ENCODE measurements around the gene TTI1. TPM values are rescaled to one million over a fixed set of nuclear protein-coding genes. Genes with fewer than 3 reads are reported as not detected.

The TTI1 gene
- total and polyA plus RNA-seq, 2 experiments from 2014 or later, result 17.8 to 56.4 TPM

DNA sequence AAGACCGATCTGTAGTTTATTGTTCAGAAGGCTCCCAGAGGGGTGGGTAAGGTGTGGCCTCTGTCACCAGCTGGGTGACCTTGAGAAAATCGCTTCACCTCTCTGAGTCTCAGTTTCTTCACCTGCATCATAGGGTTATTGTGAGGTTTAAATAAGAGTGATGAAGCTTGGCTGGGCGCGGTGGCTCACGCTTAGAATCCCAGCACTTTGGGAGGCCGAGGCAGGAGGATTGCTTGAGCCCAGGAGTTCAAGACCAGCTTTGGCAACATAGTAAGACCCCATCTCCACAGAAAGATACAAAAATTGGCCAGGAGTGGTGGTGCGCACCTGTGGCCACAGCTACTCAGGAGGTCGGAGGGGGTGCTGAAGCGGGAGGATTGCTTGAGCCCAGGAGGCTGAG is 94.3 kb downstream of the TTI1 start:
- H3K27ac Mint-ChIP-seq, result no peak overlapping the region
- ATAC-seq, result no peak
- Histone ChIP-seq H3K79me2 (replicated peaks; ENCODE audit: insufficient read depth) (no peaks in the 10 kb centered on the region), H3K27ac (ENCODE audit: low read depth) (no peak overlapping the region), H3K4me3 (no peak overlapping the region), H3K36me3 (ENCODE audit: insufficient read depth) (no peaks in the 10 kb centered on the region), H2AFZ (no peak overlapping the region), H3K9me2 (ENCODE audit: insufficient read depth) (no peaks in the 10 kb centered on the region), H3F3A (replicated peaks; ENCODE audit: low read depth) (no peaks in the 10 kb centered on the region), H3K4me2 (no peak overlapping the region), H3K4me1 (ENCODE audit: insufficient read depth) (peaks cover 5% of the 10 kb centered on the region; the same call in 1 of the 2 replicates), H3K27me3 (ENCODE audit: insufficient read depth) (no peaks in the 10 kb centered on the region), H4K20me1 (replicated peaks; ENCODE audit: insufficient read depth) (no peaks in the 10 kb centered on the region)
- no peaks in the 10 kb centered on the region for H3K36me3 Mint-ChIP-seq (ENCODE audit: low read depth)
- no peak for TF ChIP-seq STAT1 (IDR thresholded peaks at IDR 0.05; ENCODE audit: unreplicated experiment)
- TF ChIP-seq, protein P1, sequence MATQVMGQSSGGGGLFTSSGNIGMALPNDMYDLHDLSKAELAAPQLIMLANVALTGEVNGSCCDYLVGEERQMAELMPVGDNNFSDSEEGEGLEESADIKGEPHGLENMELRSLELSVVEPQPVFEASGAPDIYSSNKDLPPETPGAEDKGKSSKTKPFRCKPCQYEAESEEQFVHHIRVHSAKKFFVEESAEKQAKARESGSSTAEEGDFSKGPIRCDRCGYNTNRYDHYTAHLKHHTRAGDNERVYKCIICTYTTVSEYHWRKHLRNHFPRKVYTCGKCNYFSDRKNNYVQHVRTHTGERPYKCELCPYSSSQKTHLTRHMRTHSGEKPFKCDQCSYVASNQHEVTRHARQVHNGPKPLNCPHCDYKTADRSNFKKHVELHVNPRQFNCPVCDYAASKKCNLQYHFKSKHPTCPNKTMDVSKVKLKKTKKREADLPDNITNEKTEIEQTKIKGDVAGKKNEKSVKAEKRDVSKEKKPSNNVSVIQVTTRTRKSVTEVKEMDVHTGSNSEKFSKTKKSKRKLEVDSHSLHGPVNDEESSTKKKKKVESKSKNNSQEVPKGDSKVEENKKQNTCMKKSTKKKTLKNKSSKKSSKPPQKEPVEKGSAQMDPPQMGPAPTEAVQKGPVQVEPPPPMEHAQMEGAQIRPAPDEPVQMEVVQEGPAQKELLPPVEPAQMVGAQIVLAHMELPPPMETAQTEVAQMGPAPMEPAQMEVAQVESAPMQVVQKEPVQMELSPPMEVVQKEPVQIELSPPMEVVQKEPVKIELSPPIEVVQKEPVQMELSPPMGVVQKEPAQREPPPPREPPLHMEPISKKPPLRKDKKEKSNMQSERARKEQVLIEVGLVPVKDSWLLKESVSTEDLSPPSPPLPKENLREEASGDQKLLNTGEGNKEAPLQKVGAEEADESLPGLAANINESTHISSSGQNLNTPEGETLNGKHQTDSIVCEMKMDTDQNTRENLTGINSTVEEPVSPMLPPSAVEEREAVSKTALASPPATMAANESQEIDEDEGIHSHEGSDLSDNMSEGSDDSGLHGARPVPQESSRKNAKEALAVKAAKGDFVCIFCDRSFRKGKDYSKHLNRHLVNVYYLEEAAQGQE (IDR thresholded peaks at IDR 0.05; ENCODE audit: unreplicated experiment), result no peak
- no peak overlapping the region for H3K4me3 Mint-ChIP-seq
- DNase-seq (ENCODE audit: low spot score), result no peak
- H3K4me1 Mint-ChIP-seq, result peaks cover 16% of the 10 kb centered on the region
- H3K9me3 Mint-ChIP-seq, result no peaks in the 10 kb centered on the region
- peaks cover 12% of the 10 kb centered on the region for H3K27me3 Mint-ChIP-seq (ENCODE audit: insufficient read depth, low read depth, poor library complexity)

DNA sequence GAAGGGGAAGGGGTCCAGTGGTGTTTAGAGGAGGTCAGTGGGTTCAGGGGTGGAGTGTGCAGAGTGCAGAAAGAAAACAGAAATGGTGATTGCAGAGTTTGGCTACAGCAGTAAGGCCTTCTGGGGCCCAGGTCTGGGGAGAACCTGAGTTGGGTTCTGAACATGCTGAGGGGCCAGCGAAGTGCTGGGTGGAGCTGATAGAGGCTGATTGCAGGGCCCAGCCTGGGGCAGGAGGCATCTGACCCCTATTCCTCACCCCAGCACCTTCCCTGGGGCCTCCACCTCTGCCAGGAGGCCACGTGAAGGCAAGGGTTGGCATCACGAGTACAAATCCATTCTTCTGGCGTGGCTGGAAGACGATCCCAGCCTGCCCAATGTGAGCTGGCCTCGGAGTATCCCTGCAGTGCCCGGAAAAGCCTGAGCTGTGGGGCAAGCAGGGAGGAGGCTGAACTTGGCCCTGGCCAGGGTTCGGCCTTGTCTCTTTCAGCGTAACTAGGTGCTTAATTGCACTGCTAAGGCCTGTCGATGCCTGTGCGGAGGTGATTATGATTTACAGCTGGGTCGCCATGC is 95.0 kb downstream of the TTI1 start:
- H3K4me1 Mint-ChIP-seq, result peaks cover 23% of the 10 kb centered on the region
- no peak overlapping the region for H3K27ac Mint-ChIP-seq
- no peaks in the 10 kb centered on the region for H3K9me3 Mint-ChIP-seq
- no peak overlapping the region for H3K4me3 Mint-ChIP-seq
- DNase-seq (ENCODE audit: low spot score) (no peak), ATAC-seq (no peak)
- Histone ChIP-seq H3K79me2 (replicated peaks; ENCODE audit: insufficient read depth) (no peaks in the 10 kb centered on the region), H3F3A (replicated peaks; ENCODE audit: low read depth) (no peaks in the 10 kb centered on the region), H3K36me3 (ENCODE audit: insufficient read depth) (no peaks in the 10 kb centered on the region), H4K20me1 (replicated peaks; ENCODE audit: insufficient read depth) (no peaks in the 10 kb centered on the region), H3K4me1 (ENCODE audit: insufficient read depth) (peaks cover 9% of the 10 kb centered on the region; the same call in 1 of the 2 replicates), H3K4me2 (no peak overlapping the region), H3K27me3 (ENCODE audit: insufficient read depth) (no peaks in the 10 kb centered on the region), H3K27ac (ENCODE audit: low read depth) (no peak overlapping the region), H3K4me3 (no peak overlapping the region), H2AFZ (no peak overlapping the region), H3K9me2 (ENCODE audit: insufficient read depth) (no peaks in the 10 kb centered on the region)
- TF ChIP-seq POLR2AphosphoS5 (IDR thresholded peaks at IDR 0.05; ENCODE audit: low read depth) (no peak), ZNF462 (CRISPR knock-in tag; IDR thresholded peaks at IDR 0.05) (no peak)
- TF ChIP-seq, protein P2, sequence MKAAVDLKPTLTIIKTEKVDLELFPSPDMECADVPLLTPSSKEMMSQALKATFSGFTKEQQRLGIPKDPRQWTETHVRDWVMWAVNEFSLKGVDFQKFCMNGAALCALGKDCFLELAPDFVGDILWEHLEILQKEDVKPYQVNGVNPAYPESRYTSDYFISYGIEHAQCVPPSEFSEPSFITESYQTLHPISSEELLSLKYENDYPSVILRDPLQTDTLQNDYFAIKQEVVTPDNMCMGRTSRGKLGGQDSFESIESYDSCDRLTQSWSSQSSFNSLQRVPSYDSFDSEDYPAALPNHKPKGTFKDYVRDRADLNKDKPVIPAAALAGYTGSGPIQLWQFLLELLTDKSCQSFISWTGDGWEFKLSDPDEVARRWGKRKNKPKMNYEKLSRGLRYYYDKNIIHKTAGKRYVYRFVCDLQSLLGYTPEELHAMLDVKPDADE (IDR thresholded peaks at IDR 0.05), result no peak
- TF ChIP-seq, protein P1 (IDR thresholded peaks at IDR 0.05; ENCODE audit: unreplicated experiment), result no peak
- H3K36me3 Mint-ChIP-seq (ENCODE audit: low read depth), result no peaks in the 10 kb centered on the region
- peaks cover 12% of the 10 kb centered on the region for H3K27me3 Mint-ChIP-seq (ENCODE audit: insufficient read depth, low read depth, poor library complexity)
